GM19467 (cell line): ENCODE data around the gene OVOL2.
"Not testable (repeated sequence)": the region's sequence is repeated elsewhere in the genome, so short reads cannot be mapped to it uniquely, and the experiment has no call there.

Experiments
- ATAC-seq: cut with Tn5 transposase; IDR thresholded peaks from one replicate; pipeline ENCODE4 v1.9.1; 2021; ENCODE audit warnings: mild to moderate bottlenecking, moderate library complexity; ENCODE audit not compliant: unreplicated experiment

OVOL2 gene

GRCh38 chr20:18057101-18057993 is at the start of gene OVOL2:
TSS of gene OVOL2 (minus strand) at chr20:18057916. CDS start at chr20:18057634, 282 bp downstream.
- no peak for ATAC-seq

GRCh38 chr20:18103497-18103896 is 45.8 kb upstream of the OVOL2 start:
- ATAC-seq, result no peak

GRCh38 chr20:18101125-18101810 is 43.6 kb upstream of the OVOL2 start:
- ATAC-seq, result no peak

- ATAC-seq, result not testable (repeated sequence)
These were observed 42.9 kb upstream of the OVOL2 start for GRCh38 chr20:18100569-18100968.

- ATAC-seq, result no peak
These were observed 36.5 kb upstream of the OVOL2 start for GRCh38 chr20:18094191-18094590.

GRCh38 chr20:18093388-18093787 is 35.7 kb upstream of the OVOL2 start:
- no peak for ATAC-seq

- ATAC-seq, result no peak
These were observed 35.2 kb upstream of the OVOL2 start for GRCh38 chr20:18092890-18093289.

- no peak for ATAC-seq
These were observed 33.9 kb upstream of the OVOL2 start for GRCh38 chr20:18091623-18092022.

GRCh38 chr20:18090477-18090876 is 32.8 kb upstream of the OVOL2 start:
- no peak for ATAC-seq

- no peak for ATAC-seq
These were observed 32.3 kb upstream of the OVOL2 start for GRCh38 chr20:18090044-18090443.

- not testable (repeated sequence) for ATAC-seq
These were observed 31.1 kb upstream of the OVOL2 start for GRCh38 chr20:18088841-18089240.

GRCh38 chr20:18088298-18088697 is 30.6 kb upstream of the OVOL2 start:
- not testable (repeated sequence) for ATAC-seq

- ATAC-seq, result no peak
These were observed 29.3 kb upstream of the OVOL2 start for GRCh38 chr20:18087054-18087453.

- ATAC-seq, result not testable (repeated sequence)
These were observed 23.1 kb upstream of the OVOL2 start for GRCh38 chr20:18080836-18081235.

GRCh38 chr20:18079756-18080353 is 22.1 kb upstream of the OVOL2 start:
- ATAC-seq, result no peak

GRCh38 chr20:18077157-18077556 is 19.4 kb upstream of the OVOL2 start:
- ATAC-seq, result no peak

GRCh38 chr20:18072532-18072931 is 14.8 kb upstream of the OVOL2 start:
- no peak for ATAC-seq

GRCh38 chr20:18066421-18067333 is 9.0 kb upstream of the OVOL2 start:
- ATAC-seq, result no peak

- ATAC-seq, result no peak
These were observed 6.0 kb upstream of the OVOL2 start for GRCh38 chr20:18063676-18064075.

- no peak for ATAC-seq
These were observed 1.9 kb upstream of the OVOL2 start for GRCh38 chr20:18059603-18060002.
